SK-N-SH (cell line): ENCODE results near the gene PFKFB1. TPM values are rescaled to one million over a fixed set of nuclear protein-coding genes. Genes with fewer than 3 reads are reported as not detected.

Source experiments
- CTCF ChIA-PET: fragments of 300-600, 350-600 bp; formaldehyde crosslinking; extraction: SDS; loops from one replicate; lab custom pipeline; 2021; lab: Yijun Ruan, JAX
- POLR2A ChIA-PET: fragments of 350-600 bp; sonication (Branson Sonifier 250); formaldehyde crosslinking; extraction: SDS; loops from one replicate; lab custom pipeline; 2020; ENCODE audit warnings: antibody characterized with exemption, inconsistent platforms; lab: Yijun Ruan, JAX
- DNase-seq: peaks from one replicate; pipeline ENCODE4 v3.0.0; 2012
- H2AFZ ChIP-seq: fragments of 200-600 bp; sonication (generic); 2 replicates; pipeline ENCODE4 v1.8.1; 2016; ENCODE audit warnings: antibody characterized with exemption, mild to moderate bottlenecking, low read depth
- H3F3A ChIP-seq: fragments of 200-600 bp; sonication (generic); replicated peaks from 2 replicates; pipeline ENCODE3; 2016; ENCODE audit warnings: antibody characterized with exemption, mild to moderate bottlenecking; ENCODE audit not compliant: insufficient read depth
- H3K27ac ChIP-seq, 2 experiments: fragments of 200-500 bp in 1 of 2; fragments of 200-600 bp in 1 of 2; sonication (Bioruptor generic) in 1 of 2; sonication (generic), shearing (Covaris generic) in 1 of 2; 2 replicates each; pipeline versions ENCODE4 v1.5.1 to v1.6.1; 2014 to 2016; ENCODE audit warnings: low read depth in 2 of 2, inconsistent platforms in 1 of 2, low read length in 1 of 2, mild to moderate bottlenecking in 1 of 2, mixed read lengths in 1 of 2
- H3K27me3 ChIP-seq: fragments of 200-600 bp; sonication (generic), shearing (Covaris generic); 2 replicates; pipeline ENCODE4 v1.6.1; 2016; ENCODE audit warnings: mixed run types; ENCODE audit not compliant: insufficient read depth
- H3K36me3 ChIP-seq, 2 experiments: fragments of 200-500 bp in 1 of 2; fragments of 200-600 bp in 1 of 2; sonication (Bioruptor generic) in 1 of 2; sonication (generic) in 1 of 2; replicated peaks in 1 of 2; 2 replicates each; pipeline versions ENCODE3 to v1.5.1; 2014 to 2016; ENCODE audit warnings: low read length in 1 of 2, mild to moderate bottlenecking in 1 of 2; ENCODE audit not compliant: insufficient read depth in 2 of 2, control insufficient read depth in 1 of 2
- H3K4me1 ChIP-seq, 2 experiments: fragments of 200-500 bp in 1 of 2; fragments of 200-600 bp in 1 of 2; sonication (Bioruptor generic) in 1 of 2; sonication (generic), shearing (Covaris generic) in 1 of 2; 2 replicates each; pipeline versions ENCODE4 v1.5.1 to v1.6.1; 2014 to 2016; ENCODE audit warnings: low read depth in 1 of 2, low read length in 1 of 2, mixed run types in 1 of 2; ENCODE audit not compliant: insufficient read depth in 2 of 2, control insufficient read depth in 1 of 2
- H3K4me2 ChIP-seq: fragments of 200-600 bp; sonication (generic), shearing (Covaris generic); 2 replicates; pipeline ENCODE4 v1.6.1; 2017; ENCODE audit warnings: mixed run types
- H3K4me3 ChIP-seq, 2 experiments: fragments of 200-500 bp in 1 of 2; fragments of 200-600 bp in 1 of 2; sonication (Bioruptor generic) in 1 of 2; sonication (generic), shearing (Covaris generic) in 1 of 2; 2 replicates each; pipeline versions ENCODE4 v1.5.1 to v1.8.1; 2014 to 2016; ENCODE audit warnings: low read depth in 2 of 2, inconsistent platforms in 1 of 2, low read length in 1 of 2, mild to moderate bottlenecking in 1 of 2, mixed read lengths in 1 of 2, moderate library complexity in 1 of 2
- H3K79me2 ChIP-seq: fragments of 200-600 bp; sonication (generic); 2 replicates; pipeline ENCODE4 v1.8.1; 2017; ENCODE audit warnings: mild to moderate bottlenecking; ENCODE audit not compliant: insufficient read depth
- H3K9ac ChIP-seq: fragments of 200-600 bp; sonication (generic); 2 replicates; pipeline ENCODE4 v1.6.1; 2017; ENCODE audit warnings: mixed run types
- H3K9me2 ChIP-seq: fragments of 200-600 bp; sonication (generic); 2 replicates; pipeline ENCODE4 v1.6.1; 2017; ENCODE audit warnings: mixed run types
- H3K9me3 ChIP-seq: fragments of 200-600 bp; sonication (generic); 2 replicates; pipeline ENCODE4 v1.6.1; 2017; ENCODE audit warnings: mixed run types, mild to moderate bottlenecking, moderate library complexity
- H4K20me1 ChIP-seq: fragments of 200-600 bp; sonication (generic); 2 replicates; pipeline ENCODE4 v1.6.1; 2017; ENCODE audit warnings: mild to moderate bottlenecking, mixed run types; ENCODE audit not compliant: insufficient read depth
- CTCF ChIP-seq: fragments of 200-600 bp; sonication (generic); IDR thresholded peaks from 2 replicates; pipeline ENCODE4 v1.6.1; 2017; ENCODE audit warnings: antibody characterized with exemption, mild to moderate bottlenecking, moderate library complexity
- ELF1 ChIP-seq: IDR thresholded peaks from 2 replicates; pipeline ENCODE4 v1.4.0; 2012
- FOSL2 ChIP-seq: IDR thresholded peaks from 2 replicates; pipeline ENCODE4 v1.4.0; 2012; ENCODE audit warnings: low read depth, mild to moderate bottlenecking, moderate library complexity, borderline replicate concordance
- MEF2A ChIP-seq: IDR thresholded peaks from 2 replicates; pipeline ENCODE4 v1.4.0; 2012; ENCODE audit warnings: low read depth, borderline replicate concordance
- MXI1 ChIP-seq: IDR thresholded peaks from 2 replicates; pipeline ENCODE4 v1.6.1; 2012; ENCODE audit warnings: mild to moderate bottlenecking, low read depth, low read length, improper control_type of control experiment
- NRF1 ChIP-seq: IDR thresholded peaks from 2 replicates; pipeline ENCODE4 v1.6.1; 2012; ENCODE audit warnings: low read depth, mild to moderate bottlenecking, low read length
- RCOR1 ChIP-seq: fragments of 150-350 bp; IDR thresholded peaks from 2 replicates; pipeline ENCODE4 v1.6.1; 2017; ENCODE audit warnings: antibody characterized with exemption, low read length
- RFX5 ChIP-seq: IDR thresholded peaks from 2 replicates; pipeline ENCODE4 v1.6.1; 2012; ENCODE audit warnings: mild to moderate bottlenecking, improper control_type of control experiment, low read length
- RXRA ChIP-seq: IDR thresholded peaks from 2 replicates; pipeline ENCODE4 v1.4.0; 2012; ENCODE audit warnings: low read depth, mild to moderate bottlenecking, borderline replicate concordance
- SMC3 ChIP-seq: IDR thresholded peaks from 2 replicates; pipeline ENCODE4 v1.6.1; 2012; ENCODE audit warnings: low read depth, low read length, improper control_type of control experiment
- USF1 ChIP-seq: IDR thresholded peaks from 2 replicates; pipeline ENCODE4 v1.4.0; 2012; ENCODE audit warnings: low read depth, borderline replicate concordance
- ZBTB33 ChIP-seq: IDR thresholded peaks from 2 replicates; pipeline ENCODE4 v1.4.0; 2012; ENCODE audit warnings: low read depth, borderline replicate concordance
- WGBS: methylation state at CpG from one replicate; pipeline ENCODE4 v1.1.6; 2017; ENCODE audit warnings: low lambda C conversion rate; 5-methylcytosine and 5-hydroxymethylcytosine counted together
- polyA plus RNA-seq, 3 experiments: library from polyadenylated mRNA; depleted of rRNA; stranded (reverse); fragments of >200 nt; gene quantifications; 2 replicates each; pipeline ENCODE4 v1.2.3, GENCODE V29; 2012

Gene PFKFB1
- polyA plus RNA-seq, 1 of the 3 experiments (the other 2 are of a cell fraction) = 0.12 TPM

GRCh38 chrX:54922547-54922946 is 71.4 kb downstream of the PFKFB1 start:
- H3K27me3 ChIP-seq = no peaks in the 10 kb centered on the region
- H3K79me2 ChIP-seq = no peaks in the 10 kb centered on the region
- H4K20me1 ChIP-seq = no peaks in the 10 kb centered on the region
- H3K4me2 ChIP-seq = no peak overlapping the region
- H3K9ac ChIP-seq = no peak overlapping the region
- WGBS = 17% methylated on average over 1 of the region's 3 CpGs
- no peak overlapping the region for H2AFZ ChIP-seq
- H3K4me3 ChIP-seq = no peak overlapping the region
- TF ChIP-seq USF1 (no peak), ZBTB33 (no peak), RFX5 (no peak), NRF1 (no peak), MEF2A (no peak), MXI1 (no peak), FOSL2 (no peak), CTCF (no peak), RCOR1 (no peak), RXRA (no peak), SMC3 (no peak), ELF1 (no peak)
- H3K27ac ChIP-seq = no peak overlapping the region
- ChIA-PET CTCF (interaction anchor here (0.8 kb wide), 1 partner anchor 283 kb away, joined by 3 read pairs; no protein-coding TSS in a partner anchor), POLR2A (interaction anchor here (1.0 to 2.4 kb wide), 4 partner anchors 78 to 283 kb away, joined by 3 to 12 read pairs (median 6); partner anchors contain the start of gene APEX2)
- H3F3A ChIP-seq = no peaks in the 10 kb centered on the region
- H3K36me3 ChIP-seq = peaks cover 0 to 22% of the 10 kb centered on the region in 2 experiments
- H3K4me1 ChIP-seq = peaks cover 0 to 6% of the 10 kb centered on the region in 2 experiments; a peak in 1 of 4 replicates
- no peaks in the 10 kb centered on the region for H3K9me3 ChIP-seq
- no peaks in the 10 kb centered on the region for H3K9me2 ChIP-seq
- DNase-seq = no peak
